Activated CD4-positive, alpha-beta T cell treated with anti-CD3 and anti-CD28 coated beads for 1 hour (primary cell): Measurements from ENCODE around the gene CIAO2B.
"Not testable (repeated sequence)": the region's sequence is repeated elsewhere in the genome, so short reads cannot be mapped to it uniquely, and the experiment has no call there.

Experiments used
- DNase-seq: peaks from one replicate; pipeline ENCODE4 v3.0.0-alpha.2; 2020

CIAO2B gene

DNA sequence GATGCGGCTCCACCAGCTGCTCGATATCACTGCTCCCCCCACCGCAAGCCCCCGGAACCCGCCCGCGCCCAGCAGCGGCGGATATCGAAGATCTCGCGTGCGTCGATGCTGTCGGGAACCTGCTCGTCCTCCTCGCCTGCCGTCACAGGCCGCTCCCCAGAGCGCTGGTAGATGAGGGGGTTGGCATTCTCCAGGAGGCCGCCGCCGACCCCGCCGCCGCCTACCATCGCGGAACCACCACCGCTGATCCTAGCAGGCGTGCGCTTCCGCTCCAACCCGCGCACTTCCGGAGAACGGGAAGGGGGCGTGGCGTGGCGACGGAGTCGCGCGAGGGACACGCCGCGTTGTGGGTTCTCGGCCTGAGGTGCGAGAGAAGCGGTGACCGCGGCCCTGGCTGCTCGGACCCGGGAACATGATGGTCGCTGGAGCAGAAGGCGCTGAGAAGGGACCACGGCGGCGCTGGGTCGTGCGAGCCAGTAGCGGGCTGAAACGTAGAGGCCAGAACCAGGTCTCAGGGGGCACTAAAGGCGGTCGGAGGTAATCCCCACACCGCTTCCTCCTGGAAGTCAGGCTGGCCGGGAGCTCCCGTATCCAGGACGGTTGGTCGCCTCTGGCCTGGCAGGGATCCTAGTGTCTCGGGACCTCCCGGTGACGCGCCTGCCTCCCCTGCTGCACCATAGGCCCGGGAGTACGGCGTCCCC lies at the start of gene CIAO2B:
Gene CIAO2B (minus strand): TSS at position 265 of the 701 bp plus-strand sequence. CDS start 38 bp downstream, at position 227.
- peak; percentile 82 for DNase-seq

GRCh38 chr16:66983033-66983432 lies 48.8 kb upstream of the CIAO2B start:
- no peak for DNase-seq

DNA sequence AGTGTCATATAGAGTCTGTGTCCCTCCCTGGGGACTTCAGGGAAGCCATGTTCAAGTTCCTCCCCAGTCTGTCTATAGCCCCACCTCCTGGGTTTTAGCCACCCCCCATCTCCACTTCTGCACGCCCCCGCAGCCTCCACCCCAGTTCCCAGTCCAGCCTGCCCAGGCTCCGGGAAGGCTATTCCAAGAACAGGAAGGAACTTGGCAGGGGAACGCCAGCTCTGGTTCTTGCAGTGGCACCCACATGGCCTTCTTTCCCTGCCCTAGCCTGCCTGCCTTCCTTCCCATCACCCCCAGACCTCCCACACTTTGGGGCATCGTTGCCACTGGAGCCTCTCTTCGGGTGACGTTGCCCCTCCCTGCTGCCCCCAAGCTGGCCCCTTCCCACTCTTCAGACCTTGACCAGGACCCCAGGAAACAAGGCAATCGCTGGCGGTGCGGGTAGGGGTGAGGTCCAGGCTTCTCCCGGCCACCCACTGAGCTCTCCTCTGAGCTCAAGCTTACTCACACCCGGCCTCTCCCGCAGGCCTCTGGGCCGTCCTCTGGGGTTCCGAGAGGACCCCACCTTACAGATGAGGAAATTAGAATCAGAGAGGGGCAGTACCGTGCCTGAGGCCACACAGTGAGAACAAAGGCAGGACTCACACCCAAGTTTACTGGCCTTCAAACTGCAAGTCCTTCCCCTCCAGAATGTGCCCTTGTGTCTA lies 45.0 kb upstream of the CIAO2B start:
- no peak for DNase-seq

GRCh38 chr16:66977341-66978113 lies 43.3 kb upstream of the CIAO2B start:
- peak; percentile 81 for DNase-seq

DNA sequence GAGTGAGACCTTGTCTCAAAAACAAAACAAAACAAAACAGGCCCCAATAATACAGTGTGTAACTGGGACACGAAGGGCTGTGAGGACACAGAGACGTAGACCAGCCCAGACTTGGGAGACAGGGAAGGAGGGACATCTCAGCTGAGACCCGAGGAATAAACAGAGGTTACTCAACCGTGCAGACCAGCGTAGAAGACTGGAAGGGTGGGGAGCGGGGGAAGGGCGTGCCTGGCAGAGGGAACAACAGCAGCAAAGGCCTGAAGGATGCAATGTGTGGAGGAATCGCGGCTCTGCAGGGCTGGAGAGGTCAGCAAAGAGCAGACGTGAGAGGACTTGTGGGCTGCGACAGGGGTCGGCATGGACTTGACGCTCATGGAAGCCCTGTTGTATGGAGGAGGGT lies 42.5 kb upstream of the CIAO2B start:
- DNase-seq, result no peak

GRCh38 chr16:66975302-66975893 lies 41.2 kb upstream of the CIAO2B start:
- no peak for DNase-seq

DNA sequence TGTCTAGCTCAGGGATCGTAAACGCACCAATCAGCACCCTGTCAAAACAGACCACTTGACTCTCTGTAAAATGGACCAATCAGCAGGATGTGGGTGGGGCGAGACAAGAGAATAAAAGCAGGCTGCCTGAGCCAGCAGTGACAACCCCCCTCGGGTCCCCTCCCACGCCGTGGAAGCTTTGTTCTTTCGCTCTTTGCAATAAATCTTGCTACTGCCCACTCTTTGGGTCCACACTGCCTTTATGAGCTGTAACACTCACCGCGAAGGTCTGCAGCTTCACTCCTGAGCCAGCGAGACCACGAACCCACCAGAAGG lies 40.7 kb upstream of the CIAO2B start:
- DNase-seq, result not testable (repeated sequence)

GRCh38 chr16:66974156-66974931 lies 40.1 kb upstream of the CIAO2B start:
- DNase-seq, result not testable (repeated sequence)

DNA sequence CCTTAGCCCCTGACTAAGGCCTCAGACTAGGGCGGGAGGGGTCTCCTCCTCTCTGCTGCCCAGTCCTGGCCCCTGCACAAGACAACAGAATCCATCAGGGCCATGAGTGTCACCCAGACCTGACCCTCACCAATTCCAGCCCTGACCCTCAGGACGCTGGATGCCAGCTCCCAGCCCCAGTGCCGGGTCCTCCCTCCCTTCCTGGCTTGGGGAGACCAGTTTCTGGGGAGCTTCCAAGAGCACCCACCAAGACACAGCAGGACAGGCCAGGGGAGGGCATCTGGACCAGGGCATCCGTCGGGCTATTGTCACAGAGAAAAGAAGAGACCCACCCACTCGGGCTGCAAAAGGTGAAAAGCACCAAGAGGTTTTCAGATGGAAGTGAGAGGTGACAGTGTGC lies 39.5 kb upstream of the CIAO2B start:
- no peak for DNase-seq

GRCh38 chr16:66972983-66973382 lies 38.8 kb upstream of the CIAO2B start:
- DNase-seq, result no peak

- no peak for DNase-seq
Observed at GRCh38 chr16:66970775-66971720, 36.8 kb upstream of the CIAO2B start.

- DNase-seq, result no peak
Observed at GRCh38 chr16:66968847-66969246, 34.6 kb upstream of the CIAO2B start.

- no peak for DNase-seq
Observed at GRCh38 chr16:66964049-66964448, 29.8 kb upstream of the CIAO2B start.

GRCh38 chr16:66961914-66962313 lies 27.7 kb upstream of the CIAO2B start:
- DNase-seq, result no peak

GRCh38 chr16:66961065-66961744 lies 27.0 kb upstream of the CIAO2B start, which contains the start of gene CES3:
Gene CES3, plus strand, starts transcription at chr16:66961266. Its CDS starts 42 bp downstream, at chr16:66961308.
- DNase-seq, result peak; percentile 29

GRCh38 chr16:66960270-66960669 lies 26.1 kb upstream of the CIAO2B start:
- no peak for DNase-seq

DNA sequence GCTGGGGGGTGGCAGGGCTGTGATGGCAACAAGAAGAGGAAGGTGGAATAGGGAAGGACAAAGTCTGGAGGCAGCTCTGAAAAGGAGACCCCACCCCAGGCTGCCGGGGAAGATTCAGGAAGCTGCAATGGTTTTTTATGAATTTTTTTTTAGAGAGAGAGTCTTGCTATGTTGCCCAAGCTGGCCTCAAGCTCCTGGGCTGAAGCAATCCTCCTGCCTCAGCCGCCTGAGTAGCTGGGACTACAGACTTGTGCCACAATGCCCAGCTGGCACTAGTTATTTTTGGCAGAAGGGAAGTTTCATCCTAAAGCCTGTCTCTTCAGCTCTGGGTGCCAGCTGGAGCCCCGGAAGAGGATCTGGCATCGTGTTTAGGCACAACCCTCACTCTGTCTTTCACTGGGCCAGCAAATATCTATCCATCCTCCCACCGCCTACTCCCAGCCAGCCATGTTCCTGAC lies 25.5 kb upstream of the CIAO2B start:
- DNase-seq, result no peak

DNA sequence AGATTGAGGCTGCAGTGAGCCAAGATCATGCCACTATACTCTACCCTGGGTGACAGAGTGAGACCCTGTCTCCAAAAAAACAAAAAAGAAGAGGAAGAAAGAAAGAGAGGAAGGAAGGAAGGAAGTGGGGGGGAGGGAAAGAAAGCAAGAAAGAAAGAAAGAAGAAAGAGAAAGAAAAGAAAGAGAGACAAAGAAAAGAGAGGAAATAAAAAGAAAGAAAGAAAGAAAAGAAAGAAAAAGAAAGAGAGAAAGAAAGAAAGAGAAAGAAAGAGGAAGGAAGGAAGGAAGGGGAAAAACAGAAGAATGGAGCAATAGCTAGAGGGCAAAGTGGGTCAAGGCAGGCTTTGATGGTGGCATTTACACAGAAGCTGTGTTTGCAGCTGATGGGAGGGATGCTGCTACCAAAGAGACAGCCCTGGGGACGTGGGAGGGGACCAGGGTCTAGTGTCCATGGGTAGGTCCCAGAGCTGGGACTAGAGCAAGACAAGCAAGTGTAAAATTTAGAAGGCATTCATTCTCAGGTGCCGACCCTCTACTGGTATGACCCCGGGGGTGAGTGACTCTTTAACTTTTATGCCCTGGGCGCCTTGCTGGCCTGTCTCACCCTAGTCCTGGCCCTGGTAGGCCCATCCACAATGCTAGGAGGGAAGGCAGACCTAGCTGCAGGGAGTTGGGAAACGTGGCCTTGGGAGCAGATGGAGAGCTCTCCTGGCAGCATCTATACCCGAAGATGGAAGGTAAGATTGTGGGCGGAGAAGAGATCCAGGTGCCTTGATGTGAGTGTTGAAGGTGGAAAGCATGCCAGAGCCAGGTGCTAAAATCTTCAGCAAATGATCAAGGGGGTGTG lies 24.9 kb upstream of the CIAO2B start:
- no peak for DNase-seq

DNA sequence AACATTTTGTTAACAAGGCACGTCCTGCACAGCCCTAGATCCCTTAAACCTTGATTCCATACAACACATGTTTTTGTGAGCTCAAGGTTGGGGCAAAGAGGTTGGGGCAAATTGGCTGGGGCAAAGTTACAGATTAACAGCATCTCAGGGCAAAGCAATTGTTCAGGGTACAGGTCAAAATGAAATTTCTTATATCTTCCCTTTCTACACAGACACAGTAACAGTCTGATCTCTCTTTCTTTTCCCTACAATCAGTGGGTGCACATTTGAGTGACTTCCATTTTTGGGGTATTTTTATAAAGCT lies 21.9 kb upstream of the CIAO2B start:
- DNase-seq, result not testable (repeated sequence)
